ENCODE data around the gene MT1A. TPM values are rescaled to one million over a fixed set of nuclear protein-coding genes. Genes with fewer than 3 reads are reported as not detected.

Gene MT1A
- total RNA-seq, 1 experiment from 2014 or later = 19.4 TPM

Other genes starting within 250 kb of the MT1A start
- gene AMFR, start 213.1 kb upstream of the MT1A start, total RNA-seq (2014; rRNA removed; shearing (Covaris generic)) = 197 and 209 TPM in 2 replicates
- gene NUDT21, start 187.3 kb upstream of the MT1A start, total RNA-seq (2014; rRNA removed; shearing (Covaris generic)) = 115 and 140 TPM in 2 replicates
- gene OGFOD1, start 187.1 kb upstream of the MT1A start, total RNA-seq (2014; rRNA removed; shearing (Covaris generic)) = 121 and 132 TPM in 2 replicates
- 67.3 and 75.3 TPM in 2 replicates for gene BBS2, start 118.6 kb upstream of the MT1A start, total RNA-seq (2014; rRNA removed; shearing (Covaris generic))
- gene MT4, start 73.6 kb upstream of the MT1A start, total RNA-seq (2014; rRNA removed; shearing (Covaris generic)) = not detected in 2 replicates
- not detected in 2 replicates for gene MT3, start 49.1 kb upstream of the MT1A start, total RNA-seq (2014; rRNA removed; shearing (Covaris generic))
- 83.8 and 113 TPM in 2 replicates for gene MT2A, start 30.1 kb upstream of the MT1A start, total RNA-seq (2014; rRNA removed; shearing (Covaris generic))
- gene MT1E, start 12.9 kb upstream of the MT1A start, total RNA-seq (2014; rRNA removed; shearing (Covaris generic)) = 2.3 TPM in 1 of 2 replicates, not detected in the other
- gene MT1M, start 6.0 kb upstream of the MT1A start, total RNA-seq (2014; rRNA removed; shearing (Covaris generic)) = not detected in 2 replicates
- gene MT1B, start 13.2 kb downstream of the MT1A start, total RNA-seq (2014; rRNA removed; shearing (Covaris generic)) = not detected in 2 replicates
- 0.72 and 0.97 TPM in 2 replicates for gene MT1F, start 19.3 kb downstream of the MT1A start, total RNA-seq (2014; rRNA removed; shearing (Covaris generic))
- gene MT1G, start 29.4 kb downstream of the MT1A start, total RNA-seq (2014; rRNA removed; shearing (Covaris generic)) = not detected in 2 replicates
- not detected in 2 replicates for gene MT1H, start 31.1 kb downstream of the MT1A start, total RNA-seq (2014; rRNA removed; shearing (Covaris generic))
- gene MT1X, start 43.8 kb downstream of the MT1A start, total RNA-seq (2014; rRNA removed; shearing (Covaris generic)) = 5.6 and 11.3 TPM in 2 replicates
- gene NUP93, start 91.5 kb downstream of the MT1A start, total RNA-seq (2014; rRNA removed; shearing (Covaris generic)) = 78.1 and 87.7 TPM in 2 replicates
- gene SLC12A3, start 226.5 kb downstream of the MT1A start, total RNA-seq (2014; rRNA removed; shearing (Covaris generic)) = not detected in 2 replicates